HepG2 (cell line): Measurements from ENCODE around the gene NOX3. TPM values are rescaled to one million over a fixed set of nuclear protein-coding genes. Genes with fewer than 3 reads are reported as not detected.

Experiments used
- ATAC-seq: fragments of 200-7000 bp; cut with Tn5 transposase; 3 replicates; pipeline ENCODE4 v1.9.1; 2020; ENCODE audit warnings: mild to moderate bottlenecking, moderate library complexity
- BruUV-seq: library from RNA; stranded (reverse); fragments of 400-500 nt; replicated peaks from 2 replicates; lab custom pipeline; 2021; lab: Mats Ljungman, UMichigan
- CTCF ChIA-PET: fragments of 300-600 bp; formaldehyde crosslinking; extraction: SDS; loops from one replicate; lab custom pipeline; 2021; ENCODE audit warnings: low total read pairs, inconsistent platforms, low intra/inter-chr PET ratio; lab: Yijun Ruan, JAX
- POLR2A ChIA-PET: fragments of 350-600 bp; sonication (Branson Sonifier 250); formaldehyde crosslinking; loops from one replicate; lab custom pipeline; 2020; ENCODE audit warnings: antibody characterized with exemption, inconsistent platforms; lab: Yijun Ruan, JAX
- DNase-seq: peaks from one replicate; pipeline ENCODE4 v3.0.0-alpha.2; 2015; ENCODE audit warnings: low spot score
- FAIRE-seq: peaks from 3 replicates; lab custom pipeline; 2011; peaks lifted over from hg19 to GRCh38; lab: Jason Lieb, UNC
- H2AFZ ChIP-seq: one replicate; pipeline ENCODE4 v1.6.1; 2011; ENCODE audit warnings: low read length, inconsistent platforms
- H3K27ac ChIP-seq: fragments of 300-600 bp; 3 replicates; pipeline ENCODE4 v1.8.0; 2011; ENCODE audit warnings: mixed run types, mild to moderate bottlenecking, mixed read lengths, low read length, inconsistent platforms; ENCODE audit not compliant: insufficient read depth; ENCODE audit errors: extremely low read length
- H3K27me3 ChIP-seq, 2 experiments: fragments of 200-600 bp in 1 of 2; 2 replicates in 1 of 2; 3 replicates in 1 of 2; pipeline versions ENCODE4 v1.6.0 to v1.8.0; 2011; ENCODE audit warnings: low read length in 2 of 2, mild to moderate bottlenecking in 2 of 2, moderate library complexity in 2 of 2, inconsistent platforms in 1 of 2; ENCODE audit not compliant: insufficient read depth in 2 of 2, control insufficient read depth in 1 of 2
- H3K36me3 ChIP-seq, 2 experiments: fragments of 200-600 bp in 1 of 2; replicated peaks in 1 of 2; 2 replicates in 1 of 2; 3 replicates in 1 of 2; pipeline versions ENCODE4 v1.5.1 to v1.8.0; 2011; ENCODE audit warnings: low read length in 2 of 2, inconsistent platforms in 1 of 2; ENCODE audit not compliant: insufficient read depth in 2 of 2, control insufficient read depth in 1 of 2
- H3K4me1 ChIP-seq: 2 replicates; pipeline ENCODE4 v1.5.1; 2012; ENCODE audit warnings: low read length, inconsistent platforms; ENCODE audit not compliant: insufficient read depth
- H3K4me2 ChIP-seq: 2 replicates; pipeline ENCODE4 v1.6.0; 2011; ENCODE audit warnings: low read depth, low read length, inconsistent platforms
- H3K4me3 ChIP-seq, 3 experiments: fragments of 200-600 bp in 1 of 3; sonication (generic), shearing (Covaris generic) in 1 of 3; replicated peaks in 1 of 3; 2 replicates each; pipeline ENCODE4 v1.5.1; 2011 to 2016; ENCODE audit warnings: low read length in 3 of 3, inconsistent platforms in 2 of 3, low read depth in 2 of 3, mild to moderate bottlenecking in 2 of 3, control low read depth in 1 of 3, mixed read lengths in 1 of 3; ENCODE audit not compliant: insufficient read depth in 1 of 3
- H3K79me2 ChIP-seq: one replicate; pipeline ENCODE4 v1.6.1; 2011; ENCODE audit warnings: low read length, inconsistent platforms; ENCODE audit not compliant: insufficient read depth
- H3K9ac ChIP-seq: 2 replicates; pipeline ENCODE4 v1.6.0; 2011; ENCODE audit warnings: mild to moderate bottlenecking, low read depth, low read length, inconsistent platforms; ENCODE audit not compliant: insufficient read depth
- H3K9me3 ChIP-seq: 2 replicates; pipeline ENCODE4 v1.5.1; 2012; ENCODE audit warnings: mild to moderate bottlenecking, low read length
- H4K20me1 ChIP-seq: 2 replicates; pipeline ENCODE4 v1.6.0; 2011; ENCODE audit warnings: inconsistent platforms, mild to moderate bottlenecking, low read length, moderate library complexity; ENCODE audit not compliant: insufficient read depth
- FOSL2 ChIP-seq: sonication (generic); formaldehyde crosslinking; IDR thresholded peaks from 2 replicates; pipeline ENCODE4 v1.4.0; 2020; ENCODE audit warnings: missing genetic modification reagents
- FOXO1 ChIP-seq: sonication (generic); formaldehyde crosslinking; IDR thresholded peaks from 2 replicates; pipeline ENCODE4 v1.4.0; 2020; ENCODE audit warnings: missing genetic modification reagents
- KDM5B ChIP-seq: sonication (generic); formaldehyde crosslinking; IDR thresholded peaks from 2 replicates; pipeline ENCODE4 v1.4.0; 2020; ENCODE audit warnings: missing genetic modification reagents, mild to moderate bottlenecking, borderline replicate concordance
- NFE2L2 ChIP-seq: fragments of 150-350 bp; IDR thresholded peaks from 2 replicates; pipeline ENCODE4 v1.6.1; 2014; ENCODE audit warnings: low read length
- PAF1 ChIP-seq: IDR thresholded peaks from 2 replicates; pipeline ENCODE4 v1.6.1; 2016; ENCODE audit warnings: missing genetic modification reagents, missing compliant biosample characterization
- SMARCE1 ChIP-seq: fragments of 450-650 bp; IDR thresholded peaks from 2 replicates; pipeline ENCODE4 v1.6.1; 2017; ENCODE audit warnings: borderline replicate concordance
- STAG1 ChIP-seq: sonication (generic); formaldehyde crosslinking; IDR thresholded peaks from 2 replicates; pipeline ENCODE4 v1.4.0; 2020; ENCODE audit warnings: missing genetic modification reagents
- ZNF101 ChIP-seq: sonication (generic); formaldehyde crosslinking; IDR thresholded peaks from 2 replicates; pipeline ENCODE4 v1.4.0; 2020; ENCODE audit warnings: mild to moderate bottlenecking, low read depth, missing genetic modification reagents, borderline replicate concordance
- ZNF556 ChIP-seq: sonication (generic); formaldehyde crosslinking; IDR thresholded peaks from 2 replicates; pipeline ENCODE4 v1.4.0; 2020; ENCODE audit warnings: mild to moderate bottlenecking, missing genetic modification reagents, borderline replicate concordance
- ZNF790 ChIP-seq: sonication (generic); formaldehyde crosslinking; IDR thresholded peaks from 2 replicates; pipeline ENCODE4 v1.8.0; 2022; ENCODE audit warnings: missing genetic modification reagents, mild to moderate bottlenecking, borderline replicate concordance
- ZSCAN9 ChIP-seq: IDR thresholded peaks from 2 replicates; pipeline ENCODE4 v1.6.1; 2016; ENCODE audit warnings: borderline replicate concordance
- WGBS: methylation state at CpG from one replicate; pipeline ENCODE4 v1.1.6; 2017; ENCODE audit warnings: low lambda C conversion rate; 5-methylcytosine and 5-hydroxymethylcytosine counted together
- in situ Hi-C: cut with HindIII; loops from 2 replicates; pipeline ENCODE4 v1.10.0; 2017; ENCODE audit warnings: low pct_unique_long_range_greater_than_20kb; ENCODE audit not compliant: extremely low pct_ligation_motif_present
- intact Hi-C: fragments of 100-400 bp; cut with micrococcal nuclease; formaldehyde crosslinking; loops from one replicate; pipeline ENCODE4 v1.10.0; 2022; ENCODE audit not compliant: unreplicated experiment
- polyA plus RNA-seq, 8 experiments: library from polyadenylated mRNA; depleted of rRNA in 3 of 8; stranded (reverse) in 7 of 8; unstranded in 1 of 8; fragments of >200 nt; fragmentation: Illumina TruSeq in 4 of 8; extraction: Trizol in 4 of 8; gene quantifications; 2 replicates each; pipeline versions ENCODE4 v1.2.1 to v1.2.3, GENCODE V29; 2011 to 2016; ENCODE audit warnings: low read depth in 4 of 8, missing spikeins in 1 of 8, mixed read lengths in 1 of 8; ENCODE audit not compliant: insufficient read depth in 1 of 8
- total RNA-seq, 5 experiments: library from RNA; depleted of rRNA; stranded (reverse); fragments of >200 nt; fragmentation: Illumina TruSeq; extraction: Trizol; gene quantifications; 2 replicates each; pipeline ENCODE4 v1.2.3, GENCODE V29; 2016; ENCODE audit warnings: low read depth in 1 of 5
- TF ChIP-seq, protein P1 (sequence below): sonication (generic); formaldehyde crosslinking; IDR thresholded peaks from 2 replicates; pipeline ENCODE4 v1.4.0; 2020; ENCODE audit warnings: missing genetic modification reagents

Gene NOX3
- total and polyA plus RNA-seq, 2 of the 13 experiments (the other 11 are each of a cell fraction or from before 2014, with no cell fraction given) = 0.09 to 0.18 TPM

- no TSS peak for BruUV-seq
- FAIRE-seq (no peak), ATAC-seq (no peak), DNase-seq (no peak)
- CTCF ChIA-PET = no interaction called here
- WGBS = 97% methylated on average over 6 of the region's 6 CpGs
- H3K4me3 ChIP-seq = no peak overlapping the region
- TF ChIP-seq ZNF556 (no peak), FOXO1 (CRISPR knock-in tag) (no peak)
- TF ChIP-seq, protein P1, sequence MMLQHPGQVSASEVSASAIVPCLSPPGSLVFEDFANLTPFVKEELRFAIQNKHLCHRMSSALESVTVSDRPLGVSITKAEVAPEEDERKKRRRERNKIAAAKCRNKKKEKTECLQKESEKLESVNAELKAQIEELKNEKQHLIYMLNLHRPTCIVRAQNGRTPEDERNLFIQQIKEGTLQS (CRISPR knock-in tag) = no peak
- POLR2A ChIA-PET = no interaction called here
- no peak overlapping the region for H3K9ac ChIP-seq
- H2AFZ ChIP-seq = no peak overlapping the region
- peaks cover 19% of the 10 kb centered on the region for H3K4me1 ChIP-seq
- peaks cover 54% of the 10 kb centered on the region for H3K9me3 ChIP-seq
- H3K4me2 ChIP-seq = no peak overlapping the region
- no peak overlapping the region for H3K27ac ChIP-seq
- H3K27me3 ChIP-seq = no peaks in the 10 kb centered on the region
- no peaks in the 10 kb centered on the region for H3K36me3 ChIP-seq
- in situ Hi-C loops (loop anchor here (5.0 kb wide), 1 partner anchor 32 kb away; no protein-coding TSS in a partner anchor), intact Hi-C loops (no loop called here)
- no peaks in the 10 kb centered on the region for H4K20me1 ChIP-seq
- no peaks in the 10 kb centered on the region for H3K79me2 ChIP-seq
Observed at GRCh38 chr6:155349956-155350355, 105.7 kb downstream of the NOX3 start.

- POLR2A ChIA-PET = interaction anchor here (1.1 kb wide), 1 partner anchor 137 kb away, joined by 3 read pairs; no protein-coding TSS in a partner anchor
- H4K20me1 ChIP-seq = no peaks in the 10 kb centered on the region
- H3K4me1 ChIP-seq = peaks cover 25% of the 10 kb centered on the region
- H3K9ac ChIP-seq = no peak overlapping the region
- no peak overlapping the region for H2AFZ ChIP-seq
- peaks cover 52% of the 10 kb centered on the region for H3K9me3 ChIP-seq
- no peaks in the 10 kb centered on the region for H3K27me3 ChIP-seq
- no TSS peak for BruUV-seq
- no peak overlapping the region for H3K27ac ChIP-seq
- H3K36me3 ChIP-seq = no peaks in the 10 kb centered on the region
- CTCF ChIA-PET = no interaction called here
- H3K4me2 ChIP-seq = no peak overlapping the region
- FAIRE-seq = no peak
- intact Hi-C loops (no loop called here), in situ Hi-C loops (loop anchor here (5.0 kb wide), 1 partner anchor 33 kb away; no protein-coding TSS in a partner anchor)
- 90% methylated on average over 2 of the region's 2 CpGs for WGBS
- no peak overlapping the region for H3K4me3 ChIP-seq
- DNase-seq = no peak
- ATAC-seq = peak; percentile 47; the same call in 2 of the 3 replicates
- H3K79me2 ChIP-seq = no peaks in the 10 kb centered on the region
- TF ChIP-seq ZSCAN9 (CRISPR knock-in tag) (no peak), SMARCE1 (no peak), KDM5B (CRISPR knock-in tag) (no peak), NFE2L2 (0 out of 2 replicates have a peak, but pooled peaks have one; percentile 16), PAF1 (CRISPR knock-in tag) (no peak), STAG1 (CRISPR knock-in tag) (no peak), FOSL2 (CRISPR knock-in tag) (peak; percentile 43), ZNF790 (no peak), ZNF101 (CRISPR knock-in tag) (no peak)
- TF ChIP-seq, all 625 proteins: peak for 2
Observed at GRCh38 chr6:155349129-155349528, 106.5 kb downstream of the NOX3 start.
